GM19324 (cell line): ENCODE data around the gene OLFML2B.
"Not testable (repeated sequence)": the region's sequence is repeated elsewhere in the genome, so short reads cannot be mapped to it uniquely, and the experiment has no call there.

ENCODE experiments used
- ATAC-seq: cut with Tn5 transposase; IDR thresholded peaks from one replicate; pipeline ENCODE4 v1.9.1; 2021; ENCODE audit warnings: mild to moderate bottlenecking, moderate library complexity; ENCODE audit not compliant: unreplicated experiment, low FRiP score

The OLFML2B gene

DNA sequence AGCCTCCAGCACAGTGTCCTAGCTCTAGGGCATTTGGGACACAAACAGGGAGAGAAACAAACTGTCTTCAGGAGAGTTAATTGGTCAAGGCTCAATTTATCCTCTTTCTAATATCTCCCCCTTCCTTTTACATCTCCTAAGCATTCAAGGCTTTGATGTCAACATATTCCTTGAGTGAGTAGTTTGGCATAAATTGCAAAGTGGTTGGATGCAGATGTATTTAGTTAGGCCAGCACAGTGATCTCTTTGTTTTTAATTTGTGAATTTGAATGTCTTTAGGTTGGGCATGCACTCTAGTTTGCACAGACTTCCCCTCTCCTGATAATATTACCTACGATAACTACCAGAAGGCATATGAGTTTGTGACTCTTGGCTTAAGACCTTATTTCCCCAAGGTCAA is 12.5 kb upstream of the OLFML2B start:
- ATAC-seq = no peak

DNA sequence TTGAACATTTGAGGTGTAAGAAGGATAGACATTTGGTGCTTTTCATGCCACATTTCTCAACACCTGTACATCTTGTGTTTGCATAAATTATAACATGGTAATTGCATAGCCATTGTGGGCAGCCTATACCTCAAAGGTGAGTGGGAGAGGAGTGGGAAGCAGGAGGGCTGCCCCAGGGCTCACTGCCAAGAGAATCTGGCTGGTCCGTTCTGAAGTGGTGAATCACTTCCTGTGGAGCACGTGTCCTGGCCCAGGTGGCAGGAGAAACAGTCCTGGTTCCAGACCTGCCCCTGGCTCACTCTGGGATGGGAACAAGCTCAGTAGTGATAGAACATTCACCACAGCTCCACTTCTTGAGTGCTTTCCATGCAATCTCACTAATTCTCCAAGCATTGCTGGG is 11.6 kb upstream of the OLFML2B start:
- ATAC-seq = no peak

DNA sequence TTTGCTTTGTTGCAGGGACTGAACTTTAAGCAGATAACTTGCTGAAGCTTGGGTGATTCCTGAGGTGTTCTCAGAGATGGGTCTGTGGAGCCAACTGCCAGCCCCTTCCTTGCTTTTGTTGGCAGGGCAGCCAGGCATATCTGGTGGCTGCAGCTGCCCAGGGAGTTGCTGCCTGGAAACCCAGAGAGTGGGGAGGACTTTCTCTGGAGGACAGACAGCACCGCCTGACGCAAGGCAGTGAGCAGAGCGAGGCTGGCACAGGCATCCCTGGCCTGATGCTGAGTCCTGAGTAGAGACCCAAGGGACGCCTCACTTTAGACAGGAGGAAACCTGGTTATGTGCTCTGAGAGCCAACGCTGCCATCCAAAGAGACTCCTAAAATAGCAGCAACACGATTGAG is 9.8 kb upstream of the OLFML2B start:
- ATAC-seq = no peak

DNA sequence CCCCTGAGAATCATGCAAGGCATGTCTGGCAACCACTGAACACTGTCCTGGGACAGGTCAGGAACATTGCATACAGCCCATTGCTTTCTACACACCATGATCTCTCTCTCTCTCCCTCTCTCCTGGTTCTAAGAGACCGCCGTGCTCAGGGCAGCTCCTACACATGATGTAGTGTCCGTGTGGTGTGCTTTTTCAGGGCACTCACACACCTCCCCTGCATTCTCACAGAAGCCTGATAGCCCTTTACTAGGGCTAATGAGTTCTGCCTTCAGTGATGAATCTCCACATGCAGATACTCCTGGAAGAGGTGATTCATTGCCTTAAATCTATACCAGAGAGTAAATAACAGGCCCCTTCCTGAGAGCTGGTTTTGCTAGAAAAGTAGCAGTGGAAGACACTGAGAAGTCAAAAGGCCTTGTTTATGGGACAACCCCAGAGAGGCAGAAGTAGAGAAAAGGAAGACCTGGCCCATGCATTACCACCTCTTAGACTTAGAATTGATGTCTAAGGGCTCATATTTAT is 7.2 kb upstream of the OLFML2B start:
- no peak for ATAC-seq

DNA sequence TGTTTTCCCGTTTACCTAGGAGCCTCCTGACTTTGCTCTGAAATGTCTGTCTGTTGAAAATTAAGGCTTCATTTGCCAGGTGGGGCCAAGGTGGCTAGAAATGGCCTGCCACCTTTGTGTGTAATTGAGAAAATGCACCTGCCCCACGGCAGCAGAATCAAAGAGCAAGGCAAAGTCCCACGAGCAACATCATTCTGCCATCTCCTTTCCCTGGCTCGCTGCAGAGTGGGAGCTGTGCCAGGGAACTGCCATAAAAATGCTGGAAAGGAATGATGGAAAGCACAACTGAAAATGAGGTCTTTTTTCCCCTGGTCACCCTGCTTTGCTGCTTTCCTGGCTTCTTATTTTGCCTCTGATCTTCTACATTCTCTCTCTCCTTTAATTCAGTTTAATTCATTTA is 5.5 kb upstream of the OLFML2B start:
- no peak for ATAC-seq

DNA sequence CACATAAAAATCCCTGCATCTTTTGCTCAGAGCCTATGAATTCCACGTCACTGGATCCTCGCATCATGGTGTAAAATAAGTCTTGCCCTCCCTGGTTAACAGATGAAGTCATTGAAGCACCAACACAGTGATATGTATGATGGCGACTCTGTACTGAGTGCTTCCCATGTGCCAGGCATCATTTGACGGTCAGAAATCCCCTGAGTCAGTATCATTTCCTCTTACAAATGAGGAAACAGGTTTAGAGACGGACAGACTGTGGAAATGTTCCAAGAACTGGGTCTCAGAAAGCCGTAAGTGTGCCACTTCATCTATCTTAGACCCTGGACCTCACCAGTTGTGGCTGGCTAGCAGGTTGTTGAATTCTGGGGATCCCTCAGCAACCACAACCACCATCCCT is 5.1 kb upstream of the OLFML2B start:
- ATAC-seq = no peak

DNA sequence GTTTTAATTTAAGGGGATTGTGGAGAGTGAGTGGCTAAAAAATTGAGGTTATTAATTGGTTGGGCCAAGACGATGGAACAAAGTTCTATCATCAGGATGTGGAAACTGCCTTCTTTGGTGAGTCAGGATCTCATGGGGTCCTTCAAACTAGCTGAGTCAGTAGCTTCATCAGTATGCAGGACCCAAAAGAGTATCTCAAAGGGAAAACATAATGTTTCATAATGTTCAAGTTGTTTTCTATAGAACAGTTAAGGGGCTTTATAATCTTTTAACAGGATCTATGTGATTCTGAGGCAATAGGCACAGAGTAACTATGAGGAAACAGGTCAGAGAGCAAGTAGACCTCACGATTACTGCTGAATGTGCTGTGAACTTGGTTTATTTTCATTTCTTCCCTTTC is 3.2 kb upstream of the OLFML2B start:
- no peak for ATAC-seq

DNA sequence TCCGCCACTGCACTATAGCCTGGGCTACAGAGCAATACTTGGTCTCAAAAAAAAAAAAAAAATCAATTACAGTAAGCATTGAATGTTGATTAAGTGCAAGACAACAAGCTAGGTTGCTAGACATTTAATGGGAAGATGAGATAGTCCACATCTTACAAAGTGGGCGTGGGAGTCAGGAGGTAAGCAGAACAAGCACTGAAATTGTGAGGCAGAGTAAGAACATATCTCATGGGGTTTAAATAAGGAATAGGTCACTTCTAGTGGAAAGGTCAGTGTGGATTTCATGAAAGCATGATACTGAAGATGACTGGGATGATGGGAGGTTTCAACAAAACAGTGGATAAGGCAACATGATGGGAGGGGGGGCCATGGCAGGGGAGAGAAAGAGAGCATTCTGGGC is 1.9 kb upstream of the OLFML2B start:
- no peak for ATAC-seq

DNA sequence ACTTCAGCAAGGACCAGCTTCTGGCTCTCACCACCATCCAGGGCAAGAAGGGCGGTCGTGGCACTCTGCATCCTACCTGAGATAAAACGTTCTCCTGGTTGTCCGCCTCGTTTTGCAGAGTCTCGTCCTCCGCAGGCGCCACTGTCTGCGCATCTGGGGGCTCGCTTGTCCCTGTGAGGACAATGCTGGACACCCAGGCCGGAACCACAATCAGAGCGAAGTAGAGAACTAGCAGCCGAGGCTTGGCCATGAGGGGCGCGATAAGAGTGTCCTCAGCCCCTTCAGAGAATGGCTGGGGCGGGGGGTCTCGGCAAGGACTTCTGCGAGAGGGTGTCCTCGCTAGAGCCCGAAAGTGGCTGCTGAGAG is 505 bp downstream of the OLFML2B start:
- ATAC-seq = no peak

DNA sequence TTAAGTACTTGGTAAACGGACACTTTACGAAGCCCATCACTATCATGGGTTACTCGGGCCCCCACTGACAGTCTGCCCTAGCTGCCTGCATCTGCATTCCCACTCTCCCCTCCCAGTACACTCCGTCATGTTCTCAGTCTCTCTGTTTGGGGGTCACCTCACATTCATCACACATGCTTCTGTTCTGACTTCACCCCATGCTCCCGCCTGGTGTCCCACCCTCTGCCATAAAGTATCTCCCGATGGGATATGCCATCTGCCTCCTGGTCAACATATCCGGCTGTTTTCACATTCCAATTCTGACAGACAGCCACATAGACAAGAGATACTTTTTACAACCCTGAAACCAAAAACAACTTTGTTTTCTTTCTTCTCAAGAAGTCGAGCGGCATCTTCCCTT is 1.0 kb downstream of the OLFML2B start:
- no peak for ATAC-seq

DNA sequence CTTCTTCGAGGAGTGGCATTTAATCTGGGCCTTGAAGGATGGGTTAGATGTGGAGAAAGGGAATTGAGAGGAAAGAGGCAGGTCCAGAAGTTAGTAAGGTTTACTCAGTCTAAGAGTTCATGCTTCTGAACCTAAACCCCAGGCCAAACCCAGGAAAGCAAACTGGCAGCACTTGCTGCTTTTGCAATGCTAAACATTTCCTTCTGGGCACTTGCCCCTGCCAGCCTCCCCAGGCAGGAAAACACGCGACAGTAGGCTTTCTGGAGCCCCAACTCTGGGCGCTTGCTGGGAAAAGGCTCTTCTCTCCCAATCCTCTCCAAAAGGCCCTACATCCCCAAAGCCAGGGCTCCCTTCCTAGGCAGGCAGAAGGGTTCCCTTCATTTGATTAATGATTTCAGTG is 2.5 kb downstream of the OLFML2B start:
- no peak for ATAC-seq

DNA sequence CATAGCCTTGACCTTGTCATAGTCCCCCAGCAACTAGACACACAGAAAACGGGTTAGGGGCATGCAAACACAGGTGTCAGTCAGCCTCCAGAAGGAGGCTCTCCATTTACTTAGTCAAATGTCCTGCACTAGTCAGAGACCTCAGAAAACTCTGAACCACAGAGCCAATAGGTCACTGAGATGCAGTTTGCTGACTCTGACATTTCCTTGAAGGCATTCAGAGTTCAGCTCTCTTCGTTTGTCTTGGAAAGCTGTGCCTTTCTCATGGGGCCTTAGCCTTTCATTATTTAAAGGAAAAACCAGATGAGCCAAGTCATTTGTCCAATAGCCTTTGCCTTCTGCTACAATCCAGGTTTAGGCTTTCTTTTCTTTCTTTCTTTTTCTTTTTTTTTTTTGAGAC is 3.5 kb downstream of the OLFML2B start:
- ATAC-seq = no peak

DNA sequence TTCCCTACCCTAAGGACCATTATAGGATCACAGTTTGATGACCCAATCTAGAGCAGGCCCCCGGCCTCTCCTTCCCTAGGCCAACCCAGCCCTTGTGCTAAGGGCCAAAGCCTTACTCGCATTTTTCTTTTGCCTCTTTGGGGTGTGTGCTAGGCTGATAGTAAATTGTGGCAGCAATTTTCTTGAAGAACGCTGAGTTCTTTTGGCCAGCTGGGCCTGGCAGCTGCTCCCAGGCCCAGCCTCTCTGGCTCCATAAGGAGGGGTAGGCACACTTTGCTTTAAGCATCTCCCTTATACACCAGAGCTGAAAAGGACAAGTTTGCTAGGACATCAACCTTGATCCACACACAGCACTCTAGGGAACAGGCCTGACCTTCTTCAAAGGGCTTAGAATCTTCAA is 4.2 kb downstream of the OLFML2B start:
- no peak for ATAC-seq

DNA sequence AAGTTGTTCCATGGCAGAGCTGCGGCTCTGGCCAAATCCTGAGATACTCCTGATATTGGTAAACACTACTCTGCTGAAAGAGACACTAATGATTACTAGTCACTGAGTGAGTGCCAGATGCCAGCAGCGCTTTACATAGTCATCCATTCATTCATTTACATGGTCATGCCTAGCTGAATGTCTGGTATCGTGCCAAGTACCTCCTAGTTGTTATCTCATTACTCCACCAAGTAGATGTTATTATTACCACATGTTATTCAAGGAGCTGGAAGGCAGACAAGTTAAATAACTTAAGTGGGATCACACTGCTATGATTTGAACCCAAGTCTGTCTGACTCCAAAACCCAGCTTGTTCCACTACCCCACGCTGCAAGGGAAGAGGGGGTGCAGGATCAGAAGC is 4.7 kb downstream of the OLFML2B start:
- no peak for ATAC-seq

DNA sequence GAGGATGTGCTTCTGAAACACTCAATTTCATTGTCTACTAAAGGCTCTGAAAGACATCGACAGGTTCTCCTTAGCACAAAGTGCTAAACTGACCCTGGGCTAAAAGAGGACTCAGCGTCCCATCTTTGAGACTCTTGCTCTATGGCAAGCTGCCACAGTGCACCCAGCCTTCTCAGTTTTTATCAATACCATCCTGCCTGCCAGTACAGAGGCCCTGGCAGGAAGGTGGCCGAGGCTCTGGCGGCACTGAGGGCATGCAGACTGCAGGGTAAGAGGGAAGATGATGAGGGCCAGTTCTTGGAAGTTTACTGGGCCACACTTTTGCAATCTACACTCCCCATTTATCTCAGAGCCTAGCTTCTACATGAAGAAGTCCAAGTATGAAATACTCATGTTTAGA is 5.3 kb downstream of the OLFML2B start:
- no peak for ATAC-seq

DNA sequence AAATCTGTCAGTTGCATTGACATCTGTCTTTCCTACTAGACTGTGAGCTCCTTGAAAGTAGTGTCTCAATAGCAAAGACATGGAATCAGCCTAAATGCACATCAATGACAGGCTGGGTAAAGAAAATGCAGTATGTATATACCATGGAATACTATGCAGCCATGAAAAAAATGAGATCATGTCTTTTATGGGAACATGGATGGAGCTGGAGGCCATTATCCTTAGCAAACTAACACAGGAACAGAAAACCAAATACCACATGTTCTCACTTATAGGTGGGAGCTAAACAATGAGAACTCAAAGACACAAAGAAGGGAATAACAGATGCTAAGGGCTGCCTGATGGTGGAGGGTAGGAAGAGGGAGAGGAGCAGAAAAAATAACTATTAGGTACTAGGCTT is 5.9 kb downstream of the OLFML2B start:
- ATAC-seq = not testable (repeated sequence)

DNA sequence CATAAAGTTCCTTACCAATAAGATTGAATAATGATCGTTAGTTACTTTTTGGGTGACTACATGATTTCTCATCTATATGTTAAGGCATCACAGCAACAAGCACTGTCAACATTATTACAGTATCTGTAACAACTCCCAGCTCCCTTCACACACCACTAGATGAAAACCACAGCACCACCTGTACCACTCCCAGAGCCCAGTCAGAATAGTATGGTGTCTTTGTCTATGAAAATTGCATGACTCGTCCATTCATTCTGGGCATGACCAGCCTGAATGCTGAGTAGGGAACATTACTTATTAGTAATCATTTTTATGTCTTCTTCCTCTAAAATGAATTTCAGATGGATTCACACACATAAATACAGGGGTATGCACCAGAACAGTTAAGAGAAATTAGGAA is 7.0 kb downstream of the OLFML2B start:
- no peak for ATAC-seq

DNA sequence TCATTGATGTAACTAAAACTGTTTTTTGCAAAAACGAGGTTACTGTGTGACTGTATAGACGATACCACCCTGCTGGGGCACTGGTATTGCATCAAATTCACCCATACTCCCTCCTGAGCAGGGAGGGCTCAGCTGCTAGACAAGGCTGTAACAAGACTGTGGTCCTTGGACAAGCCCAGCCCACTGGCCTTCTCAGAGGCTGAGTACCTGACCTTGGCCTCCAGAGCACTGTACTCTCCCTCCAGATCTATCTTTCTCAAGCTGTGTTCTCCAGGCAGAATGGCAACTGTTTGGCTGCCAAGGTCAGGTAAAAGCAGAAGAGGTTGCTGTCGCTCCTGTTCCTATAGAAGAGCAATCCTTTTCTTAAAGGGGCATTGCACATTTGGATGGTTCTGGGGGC is 8.5 kb downstream of the OLFML2B start:
- ATAC-seq = no peak

DNA sequence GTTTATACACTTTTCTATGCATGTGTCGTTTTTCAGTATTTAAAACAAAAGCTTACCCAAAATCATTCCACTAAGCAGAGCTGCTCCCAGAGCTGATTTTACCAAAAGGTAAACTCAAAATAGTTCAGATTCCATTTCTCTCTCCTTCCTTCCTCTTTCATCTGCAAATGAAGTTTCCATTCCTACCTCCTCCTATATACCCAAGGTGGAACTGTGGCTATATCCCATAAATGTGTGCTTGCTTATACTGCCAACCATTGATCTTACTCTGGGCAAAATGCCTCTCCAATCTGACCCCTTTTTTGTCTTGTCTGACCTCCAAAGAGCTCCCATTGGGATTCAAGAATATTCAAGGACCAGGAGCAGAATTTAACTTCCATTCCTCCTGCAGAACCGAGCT is 9.5 kb downstream of the OLFML2B start:
- ATAC-seq = no peak

DNA sequence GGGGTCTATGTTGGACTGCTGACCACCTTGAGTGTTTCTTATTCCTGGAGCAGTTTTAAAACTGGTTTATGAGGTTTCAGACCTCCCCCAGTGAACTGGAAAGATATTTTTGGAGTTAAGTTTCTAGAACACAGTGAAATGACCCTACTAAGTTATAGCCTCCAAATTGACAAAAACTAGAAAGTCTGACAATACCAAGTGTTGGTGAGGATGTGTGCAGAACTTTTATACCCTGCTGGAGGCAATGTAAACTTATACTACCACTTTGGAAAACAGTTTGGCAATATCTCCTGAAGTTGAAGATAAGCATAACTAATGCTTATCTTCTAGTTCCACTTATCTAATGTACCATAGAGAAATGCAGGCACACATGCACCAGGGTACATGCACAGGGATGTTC is 10.4 kb downstream of the OLFML2B start:
- ATAC-seq = no peak

DNA sequence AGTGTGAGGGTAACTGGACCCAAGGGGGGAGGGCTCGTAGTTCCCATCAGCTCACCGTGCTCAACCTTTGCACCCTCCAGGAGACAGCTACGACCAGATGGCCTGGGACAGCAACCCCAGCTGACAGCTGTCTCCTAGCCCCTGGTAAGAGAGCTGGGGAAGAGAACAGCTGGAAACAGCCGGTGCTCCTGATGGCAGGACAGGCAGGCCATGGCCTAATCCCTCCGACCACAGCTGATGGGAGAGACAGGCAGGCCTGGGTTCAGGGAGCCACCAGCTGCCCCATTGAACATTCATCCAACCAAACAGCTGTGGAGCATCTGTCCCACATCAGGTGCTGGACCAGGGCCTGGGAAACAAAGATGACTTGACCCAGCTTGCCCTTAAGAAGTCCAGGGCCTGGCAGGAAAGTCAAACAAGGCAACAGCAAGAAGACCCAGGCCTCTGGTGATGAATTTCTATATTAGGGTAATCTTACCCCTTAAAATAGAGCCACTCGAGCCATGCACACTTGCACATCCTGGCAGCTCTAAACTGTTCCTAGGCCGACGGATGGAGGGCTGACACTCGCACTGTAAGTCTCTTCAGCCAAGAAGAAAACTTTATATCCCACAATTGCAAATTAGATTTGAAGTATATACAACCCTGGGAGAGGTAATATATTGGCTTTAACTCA is 12.2 kb downstream of the OLFML2B start:
- ATAC-seq = no peak

DNA sequence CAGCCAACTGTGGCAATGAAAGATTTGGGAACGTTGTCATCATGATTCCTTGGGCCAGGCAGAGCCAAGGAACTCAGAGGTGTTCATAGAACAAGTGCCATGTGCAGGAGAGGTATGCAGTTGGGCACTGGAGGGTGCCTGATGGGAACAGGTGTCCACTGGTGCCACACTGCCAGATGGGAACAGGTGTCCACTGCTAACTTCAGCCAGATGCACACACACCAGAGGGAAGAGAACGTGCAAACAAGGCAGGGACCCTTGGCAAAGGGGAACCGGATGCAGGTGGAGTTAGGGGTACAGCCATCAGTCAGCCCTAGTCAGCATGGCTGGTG is 13.5 kb downstream of the OLFML2B start:
- no peak for ATAC-seq

DNA sequence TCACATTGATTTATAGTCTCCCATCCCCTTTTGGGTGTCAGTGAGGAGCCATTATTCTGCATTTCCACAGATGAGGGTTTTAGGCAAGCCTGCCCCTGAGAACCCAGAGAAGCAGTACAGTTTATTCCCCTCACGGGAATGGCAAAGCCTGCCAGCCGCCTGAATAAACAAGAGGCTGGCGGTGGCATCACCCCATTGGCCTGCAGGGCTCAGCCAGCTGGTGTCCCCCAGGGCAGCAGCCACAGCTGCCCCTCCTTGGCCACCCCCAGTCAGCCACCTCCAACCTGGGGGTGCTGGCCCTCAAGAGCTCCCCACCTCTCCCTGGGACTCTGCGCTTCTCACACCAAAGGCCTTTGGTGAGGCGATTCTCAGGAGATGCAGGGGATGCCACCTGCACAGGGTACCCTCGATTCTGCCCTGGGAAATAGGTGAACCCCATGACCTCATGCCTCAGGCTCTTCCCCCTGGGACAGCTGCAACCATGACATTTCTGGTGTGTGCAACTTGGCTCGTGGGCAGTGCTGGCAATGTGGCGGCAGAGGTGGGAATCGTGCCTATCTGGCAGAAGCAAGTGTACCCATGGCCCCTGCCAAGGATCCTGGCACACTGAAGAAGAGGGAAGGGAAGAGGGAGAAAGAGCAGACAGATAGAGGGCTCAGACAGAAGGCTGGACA is 14.0 kb downstream of the OLFML2B start:
- ATAC-seq = no peak
